Mammary epithelial cell (primary cell): ENCODE data around the gene TMEM191B.
"Not testable (repeated sequence)": the region's sequence is repeated elsewhere in the genome, so short reads cannot be mapped to it uniquely, and the experiment has no call there.

ENCODE experiments used
- CTCF ChIP-seq, 2 donors: IDR thresholded peaks in 1 of 2; conservative IDR thresholded peaks in 1 of 2; 2 replicates each; pipeline ENCODE4 v1.5.1; 2011 to 2012; ENCODE audit warnings: inconsistent platforms in 2 of 2, low read length in 2 of 2, mild to moderate bottlenecking in 2 of 2, control low read depth in 1 of 2, low read depth in 1 of 2; ENCODE audit not compliant: insufficient read depth in 1 of 2; ENCODE audit errors: extremely low read depth in 1 of 2
- EZH2 ChIP-seq: IDR thresholded peaks from 2 replicates; pipeline ENCODE4 v1.6.1; 2012; ENCODE audit warnings: low read length, inconsistent platforms, borderline replicate concordance

DNA sequence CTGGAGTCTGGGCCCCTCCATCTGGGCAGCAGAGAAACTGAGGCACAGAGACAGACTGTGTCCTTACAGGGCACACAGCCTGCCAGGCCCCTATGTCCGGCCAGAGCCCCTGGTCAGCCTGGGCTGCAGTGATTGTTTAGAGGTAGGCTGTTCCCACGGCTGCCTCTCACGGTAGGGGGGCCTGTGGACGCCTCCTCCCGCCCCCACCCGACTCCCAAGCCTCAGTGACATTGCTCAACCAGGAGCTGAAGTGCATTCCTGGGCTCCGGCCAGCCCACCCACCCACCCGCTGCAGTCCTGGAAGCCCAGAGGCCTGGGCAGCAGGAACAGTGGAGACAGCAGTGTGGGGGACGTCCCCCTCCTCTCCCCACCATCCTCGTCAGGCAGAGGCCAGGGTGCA lies 14.1 kb upstream of the TMEM191B start:
- TF ChIP-seq CTCF (conservative IDR thresholded peaks at IDR 0.05 in 1 of 2, IDR thresholded peaks at IDR 0.05 in 1 of 2; ENCODE audit: extremely low read depth in 1 of 2, insufficient read depth in 1 of 2, low read depth in 1 of 2, low read length in 2 of 2); EZH2: not testable (repeated sequence)
